Muscle of leg (tissue), 11 donors: ENCODE data around the gene UNC80. TPM values are rescaled to one million over a fixed set of nuclear protein-coding genes. Genes with fewer than 3 reads are reported as not detected.
A peak's percentile ranks its signal among the peaks of the same experiment; 100 is the strongest.

Experiments
- DNase-seq: peaks from one replicate; pipeline ENCODE4 v3.0.0; 2013
- H3K27ac ChIP-seq: one replicate; pipeline ENCODE4 v1.5.1; 2013; ENCODE audit warnings: mild to moderate bottlenecking, low read length, control low read depth
- H3K27me3 ChIP-seq: one replicate; pipeline ENCODE4 v1.6.1; 2013; ENCODE audit warnings: low read length; ENCODE audit not compliant: control insufficient read depth, insufficient read depth
- H3K36me3 ChIP-seq: one replicate; pipeline ENCODE4 v1.6.1; 2013; ENCODE audit warnings: low read length; ENCODE audit not compliant: control insufficient read depth, insufficient read depth
- H3K4me1 ChIP-seq: one replicate; pipeline ENCODE4 v1.6.1; 2013; ENCODE audit warnings: low read length; ENCODE audit not compliant: control insufficient read depth, insufficient read depth
- H3K4me3 ChIP-seq: one replicate; pipeline ENCODE4 v1.5.1; 2013; ENCODE audit warnings: low read length, control low read depth
- H3K9me3 ChIP-seq: replicated peaks from 2 replicates; pipeline ENCODE4 v1.6.1; 2013; ENCODE audit warnings: low read depth, low read length; ENCODE audit not compliant: control insufficient read depth
- WGBS: methylation state at CpG from one replicate; pipeline ENCODE4 v1.1.5; 2013; ENCODE audit warnings: missing lambda C conversion rate; ENCODE audit not compliant: insufficient coverage; 5-methylcytosine and 5-hydroxymethylcytosine counted together
- polyA plus RNA-seq, 8 donors: library from polyadenylated mRNA; unstranded; fragments of 120-200 nt; gene quantifications; one replicate each; pipeline versions ENCODE4 v1.2.1 to v1.2.3, GENCODE V29; 2013; ENCODE audit warnings: inconsistent platforms in 1 of 8, low replicate concordance in 1 of 8; ENCODE audit not compliant: insufficient read length in 8 of 8, insufficient read depth in 1 of 8
- total RNA-seq: library from RNA; stranded (reverse); fragments of 120-200 nt; gene quantifications from one replicate; pipeline ENCODE4 v1.2.4, GENCODE V29; 2013

UNC80 gene
- total and polyA plus RNA-seq, 9 donors: 0.66 to 4.3 (median 1.7) TPM

- no peaks in the 10 kb centered on the region for H3K9me3 ChIP-seq
- H3K27me3 ChIP-seq: no peaks in the 10 kb centered on the region
- no CpG with 5 or more reads among the region's 4 CpGs for WGBS
- peaks cover 3% of the 10 kb centered on the region for H3K4me1 ChIP-seq
- peak; percentile 63 for DNase-seq
- no peak overlapping the region for H3K4me3 ChIP-seq
- no peaks in the 10 kb centered on the region for H3K36me3 ChIP-seq
- no peak overlapping the region for H3K27ac ChIP-seq
Measured at GRCh38 chr2:209960676-209961630, 189.3 kb downstream of the UNC80 start.

GRCh38 chr2:209965723-209966122 lies 194.1 kb downstream of the UNC80 start:
- no CpG with 5 or more reads among the region's 2 CpGs for WGBS
- no peak for DNase-seq
- Histone ChIP-seq H3K27ac (no peak overlapping the region), H3K9me3 (no peaks in the 10 kb centered on the region), H3K4me1 (peaks cover under 1% of the 10 kb centered on the region), H3K27me3 (no peaks in the 10 kb centered on the region), H3K4me3 (no peak overlapping the region), H3K36me3 (no peaks in the 10 kb centered on the region)

- DNase-seq: no peak
- Histone ChIP-seq H3K36me3 (no peaks in the 10 kb centered on the region), H3K27ac (no peak overlapping the region), H3K4me3 (no peak overlapping the region), H3K27me3 (no peaks in the 10 kb centered on the region), H3K9me3 (no peaks in the 10 kb centered on the region), H3K4me1 (no peaks in the 10 kb centered on the region)
- WGBS: 100% methylated on average over 2 of the region's 4 CpGs
Measured at GRCh38 chr2:209969692-209970091, 198.1 kb downstream of the UNC80 start.

- WGBS: no CpG with 5 or more reads among the region's 2 CpGs
Measured at GRCh38 chr2:209970271-209970670, 198.6 kb downstream of the UNC80 start.

GRCh38 chr2:209970711-209971110 lies 199.1 kb downstream of the UNC80 start:
- no peak overlapping the region for H3K27ac ChIP-seq
- H3K27me3 ChIP-seq: no peaks in the 10 kb centered on the region
- no peaks in the 10 kb centered on the region for H3K9me3 ChIP-seq
- WGBS: 60% methylated on average over 3 of the region's 4 CpGs
- no peaks in the 10 kb centered on the region for H3K4me1 ChIP-seq
- no peak overlapping the region for H3K4me3 ChIP-seq
- DNase-seq: no peak
- H3K36me3 ChIP-seq: no peaks in the 10 kb centered on the region

More at GRCh38 chr2:209970271-209970670, 198.6 kb downstream of the UNC80 start:
- Histone ChIP-seq H3K4me1 (no peaks in the 10 kb centered on the region), H3K27me3 (no peaks in the 10 kb centered on the region), H3K36me3 (no peaks in the 10 kb centered on the region), H3K9me3 (no peaks in the 10 kb centered on the region), H3K27ac (no peak overlapping the region), H3K4me3 (no peak overlapping the region)
- no peak for DNase-seq

GRCh38 chr2:209973328-209973727 lies 201.7 kb downstream of the UNC80 start:
- DNase-seq: no peak
- Histone ChIP-seq H3K4me3 (no peak overlapping the region), H3K27me3 (no peaks in the 10 kb centered on the region), H3K36me3 (no peaks in the 10 kb centered on the region), H3K4me1 (no peaks in the 10 kb centered on the region), H3K9me3 (no peaks in the 10 kb centered on the region), H3K27ac (no peak overlapping the region)
- WGBS: no CpG with 5 or more reads among the region's 1 CpG

GRCh38 chr2:209974576-209974975 lies 202.9 kb downstream of the UNC80 start:
- no peak overlapping the region for H3K27ac ChIP-seq
- DNase-seq: no peak
- no peaks in the 10 kb centered on the region for H3K36me3 ChIP-seq
- 14% methylated on average over 1 of the region's 1 CpG for WGBS
- no peak overlapping the region for H3K4me3 ChIP-seq
- H3K27me3 ChIP-seq: no peaks in the 10 kb centered on the region
- H3K9me3 ChIP-seq: no peaks in the 10 kb centered on the region
- no peaks in the 10 kb centered on the region for H3K4me1 ChIP-seq

- H3K27ac ChIP-seq: no peak overlapping the region
- 90% methylated on average over 2 of the region's 9 CpGs for WGBS
- no peak overlapping the region for H3K4me3 ChIP-seq
- no peak for DNase-seq
- no peaks in the 10 kb centered on the region for H3K36me3 ChIP-seq
- H3K27me3 ChIP-seq: no peaks in the 10 kb centered on the region
- H3K9me3 ChIP-seq: no peaks in the 10 kb centered on the region
- H3K4me1 ChIP-seq: no peaks in the 10 kb centered on the region
Measured at GRCh38 chr2:209976698-209977385, 205.2 kb downstream of the UNC80 start.

- no peaks in the 10 kb centered on the region for H3K9me3 ChIP-seq
- no peaks in the 10 kb centered on the region for H3K27me3 ChIP-seq
- H3K4me1 ChIP-seq: no peaks in the 10 kb centered on the region
- no peaks in the 10 kb centered on the region for H3K36me3 ChIP-seq
- DNase-seq: peak; percentile 50
- no CpG with 5 or more reads among the region's 2 CpGs for WGBS
- no peak overlapping the region for H3K4me3 ChIP-seq
- no peak overlapping the region for H3K27ac ChIP-seq
Measured at GRCh38 chr2:209977386-209978239, 206.0 kb downstream of the UNC80 start.
